ENCODE results near the gene SLC48A1. TPM values are rescaled to one million over a fixed set of nuclear protein-coding genes. Genes with fewer than 3 reads are reported as not detected.

The SLC48A1 gene
- total and polyA plus RNA-seq, 7 donors = 12.7 to 28.7 (median 23.5) TPM

DNA sequence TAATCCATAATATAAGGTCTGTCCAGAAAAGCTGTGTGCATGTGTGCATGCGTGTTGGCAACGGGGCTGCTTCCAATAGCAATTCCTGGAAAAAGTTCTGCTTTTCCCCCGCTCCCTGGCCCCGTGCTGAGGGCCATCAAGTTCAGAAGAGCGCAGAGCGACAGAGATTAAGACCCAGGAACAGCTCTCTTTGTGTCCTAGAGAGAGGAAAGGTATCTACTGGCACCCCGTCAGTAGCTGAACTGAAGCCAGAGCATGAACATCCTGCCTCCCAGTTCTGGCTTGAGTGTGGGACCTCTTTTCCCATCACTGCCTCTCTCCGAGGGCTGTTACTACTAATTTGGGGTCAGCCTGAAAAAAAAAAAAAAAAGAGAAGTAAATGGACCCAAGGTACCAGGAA, 31.1 kb downstream of the SLC48A1 start:
- Histone ChIP-seq H3K27ac (peak overlapping the region; percentile 1), H3K4me3 (no peak overlapping the region), H3K36me3 (ENCODE audit: insufficient read depth in 1 of 2, low read depth in 1 of 2) (no peaks in the 10 kb centered on the region), H3K27me3 (ENCODE audit: insufficient read depth in 3 of 3, low read length in 2 of 3) (no peaks in the 10 kb centered on the region), H3K4me1 (peaks cover 98% of the 10 kb centered on the region), H3K9me3 (no peaks in the 10 kb centered on the region)
- WGBS, 3 donors = 31 to 43% (median 34%) methylated on average over 8 of the region's 8 CpGs
- TF ChIP-seq, protein P1, sequence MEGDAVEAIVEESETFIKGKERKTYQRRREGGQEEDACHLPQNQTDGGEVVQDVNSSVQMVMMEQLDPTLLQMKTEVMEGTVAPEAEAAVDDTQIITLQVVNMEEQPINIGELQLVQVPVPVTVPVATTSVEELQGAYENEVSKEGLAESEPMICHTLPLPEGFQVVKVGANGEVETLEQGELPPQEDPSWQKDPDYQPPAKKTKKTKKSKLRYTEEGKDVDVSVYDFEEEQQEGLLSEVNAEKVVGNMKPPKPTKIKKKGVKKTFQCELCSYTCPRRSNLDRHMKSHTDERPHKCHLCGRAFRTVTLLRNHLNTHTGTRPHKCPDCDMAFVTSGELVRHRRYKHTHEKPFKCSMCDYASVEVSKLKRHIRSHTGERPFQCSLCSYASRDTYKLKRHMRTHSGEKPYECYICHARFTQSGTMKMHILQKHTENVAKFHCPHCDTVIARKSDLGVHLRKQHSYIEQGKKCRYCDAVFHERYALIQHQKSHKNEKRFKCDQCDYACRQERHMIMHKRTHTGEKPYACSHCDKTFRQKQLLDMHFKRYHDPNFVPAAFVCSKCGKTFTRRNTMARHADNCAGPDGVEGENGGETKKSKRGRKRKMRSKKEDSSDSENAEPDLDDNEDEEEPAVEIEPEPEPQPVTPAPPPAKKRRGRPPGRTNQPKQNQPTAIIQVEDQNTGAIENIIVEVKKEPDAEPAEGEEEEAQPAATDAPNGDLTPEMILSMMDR (IDR thresholded peaks at IDR 0.05) = no peak
- intact Hi-C loops (cut with DNase I) = no loop called here
- ATAC-seq = no peak
- DNase-seq = no peak

DNA sequence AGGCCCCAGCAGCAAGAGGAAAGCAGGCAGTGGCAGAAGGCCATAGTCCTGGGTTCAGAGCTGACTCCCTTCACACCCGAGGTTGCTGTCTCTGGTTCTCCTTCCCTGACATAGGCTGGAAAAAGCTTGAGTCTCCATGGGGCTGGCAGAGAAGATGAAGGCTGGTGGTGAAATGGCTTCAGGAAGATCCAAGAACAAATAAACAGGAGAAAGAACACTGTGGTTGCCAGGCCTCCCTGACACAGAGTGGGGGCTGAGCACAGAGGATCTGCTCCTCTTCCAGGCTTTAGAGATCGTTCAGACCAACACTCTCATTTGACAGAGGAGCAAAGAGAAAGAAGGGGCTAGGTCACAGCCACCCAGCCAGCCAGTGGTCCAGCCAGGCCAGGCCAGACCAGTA, 32.4 kb downstream of the SLC48A1 start:
- Histone ChIP-seq H3K27me3 (ENCODE audit: insufficient read depth in 3 of 3, low read length in 2 of 3) (no peaks in the 10 kb centered on the region), H3K27ac (peak overlapping the region; percentile 97), H3K9me3 (no peaks in the 10 kb centered on the region), H3K4me3 (no peak overlapping the region), H3K36me3 (ENCODE audit: insufficient read depth in 1 of 2, low read depth in 1 of 2) (no peaks in the 10 kb centered on the region), H3K4me1 (peaks cover 98% of the 10 kb centered on the region)
- 43 to 68% (median 50%) methylated on average over 2 of the region's 2 CpGs for WGBS, 3 donors
- intact Hi-C loops (cut with DNase I) = no loop called here
- ATAC-seq (no peak), DNase-seq (no peak)
- TF ChIP-seq, protein P1 (IDR thresholded peaks at IDR 0.05) = no peak

DNA sequence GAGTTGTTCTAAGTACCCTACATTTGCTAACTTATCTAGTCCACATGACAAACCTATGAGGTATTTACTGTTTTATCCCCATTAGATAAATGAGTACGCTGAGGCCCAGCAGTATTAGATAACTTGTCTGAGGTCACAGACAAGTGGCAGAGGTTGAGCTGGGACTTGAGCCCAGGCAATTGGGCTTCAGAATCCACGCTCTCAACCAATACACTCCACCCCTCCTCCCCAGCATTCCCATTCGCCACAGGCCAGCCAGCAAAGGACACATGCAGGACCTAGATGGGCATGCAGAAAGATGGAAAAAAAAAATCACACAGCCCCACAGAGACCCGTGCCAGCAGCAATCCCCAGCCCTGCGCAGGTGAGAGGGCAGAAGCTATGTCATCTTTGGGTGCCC, 34.3 kb downstream of the SLC48A1 start:
- H3K27me3 ChIP-seq (ENCODE audit: insufficient read depth in 3 of 3, low read length in 2 of 3) = no peaks in the 10 kb centered on the region
- peaks cover 98% of the 10 kb centered on the region for H3K4me1 ChIP-seq
- ATAC-seq (peak in 3 of 4 donors; percentile 8 to 14 (median 13)), DNase-seq (no peak)
- H3K9me3 ChIP-seq = no peaks in the 10 kb centered on the region
- TF ChIP-seq, protein P1 (IDR thresholded peaks at IDR 0.05) = no peak
- H3K36me3 ChIP-seq (ENCODE audit: insufficient read depth in 1 of 2, low read depth in 1 of 2) = no peaks in the 10 kb centered on the region
- 22 to 38% (median 27%) methylated on average over 5 of the region's 5 CpGs for WGBS, 3 donors
- intact Hi-C loops (cut with DNase I) = no loop called here
- no peak overlapping the region for H3K4me3 ChIP-seq
- H3K27ac ChIP-seq = peak overlapping the region; percentile 97

DNA sequence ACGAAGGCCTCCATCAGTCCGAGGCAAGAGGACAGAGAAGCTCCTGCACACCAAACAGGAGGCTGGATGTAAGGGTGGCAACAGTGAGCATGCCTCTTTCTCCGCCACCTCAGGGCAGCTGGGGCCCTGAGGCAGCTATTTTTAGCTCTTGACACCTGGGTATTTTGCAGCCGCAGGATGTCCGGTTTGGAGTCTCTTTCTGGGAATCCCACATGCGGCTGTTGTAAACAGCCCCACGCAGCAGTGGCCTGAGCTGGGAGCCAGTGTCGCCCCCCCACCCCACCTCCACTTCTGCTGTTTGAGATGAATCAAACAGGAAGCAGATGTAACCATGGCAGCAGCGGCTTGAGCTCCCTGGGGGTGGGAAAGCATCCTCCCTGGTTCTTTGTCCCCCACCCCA, 35.0 kb downstream of the SLC48A1 start:
- peak; percentile 70 to 84 (median 78) for ATAC-seq
- DNase-seq = peak; percentile 69 to 75

More for the DNA sequence above, 35.0 kb downstream of the SLC48A1 start:
- peak overlapping the region; percentile 36 for H3K4me3 ChIP-seq
- H3K9me3 ChIP-seq = no peaks in the 10 kb centered on the region
- WGBS, 3 donors = 4 to 8% (median 6%) methylated on average over 9 of the region's 9 CpGs
- no peaks in the 10 kb centered on the region for H3K27me3 ChIP-seq (ENCODE audit: insufficient read depth in 3 of 3, low read length in 2 of 3)
- no peaks in the 10 kb centered on the region for H3K36me3 ChIP-seq (ENCODE audit: insufficient read depth in 1 of 2, low read depth in 1 of 2)
- peaks cover 96% of the 10 kb centered on the region for H3K4me1 ChIP-seq
- intact Hi-C loops (cut with DNase I) = no loop called here
- H3K27ac ChIP-seq = peak overlapping the region; percentile 97
- TF ChIP-seq, protein P1 (IDR thresholded peaks at IDR 0.05) = no peak

Data from psoas muscle (tissue), 8 donors.